HEK293 (cell line): ENCODE results near the gene MARK2.
A peak's percentile ranks its signal among the peaks of the same experiment; 100 is the strongest.

Source experiments
- GLIS1 ChIP-seq: fragments of 450-650 bp; formaldehyde crosslinking; IDR thresholded peaks from 2 replicates; pipeline ENCODE4 v1.5.1; 2016; ENCODE audit warnings: missing biosample characterization, missing genetic modification characterization
- KLF17 ChIP-seq: fragments of 450-650 bp; formaldehyde crosslinking; IDR thresholded peaks from 2 replicates; pipeline ENCODE4 v1.5.1; 2016; ENCODE audit warnings: missing biosample characterization, missing genetic modification characterization
- MZF1 ChIP-seq: fragments of 450-650 bp; formaldehyde crosslinking; IDR thresholded peaks from 2 replicates; pipeline ENCODE4 v1.5.1; 2017; ENCODE audit warnings: missing biosample characterization, missing genetic modification characterization, borderline replicate concordance
- PATZ1 ChIP-seq: fragments of 450-650 bp; formaldehyde crosslinking; IDR thresholded peaks from 2 replicates; pipeline ENCODE4 v1.5.1; 2016; ENCODE audit warnings: missing biosample characterization, missing genetic modification characterization
- PRDM10 ChIP-seq: fragments of 450-650 bp; formaldehyde crosslinking; IDR thresholded peaks from 2 replicates; pipeline ENCODE4 v1.5.1; 2016; ENCODE audit warnings: missing biosample characterization, missing genetic modification characterization
- SCRT1 ChIP-seq: fragments of 450-650 bp; formaldehyde crosslinking; IDR thresholded peaks from 2 replicates; pipeline ENCODE4 v1.5.1; 2016; ENCODE audit warnings: missing biosample characterization, missing genetic modification characterization, borderline replicate concordance
- SCRT2 ChIP-seq: fragments of 450-650 bp; formaldehyde crosslinking; IDR thresholded peaks from 2 replicates; pipeline ENCODE4 v1.5.1; 2016; ENCODE audit warnings: missing biosample characterization, missing genetic modification characterization
- SP3 ChIP-seq: fragments of 450-650 bp; formaldehyde crosslinking; IDR thresholded peaks from 2 replicates; pipeline ENCODE4 v1.5.1; 2016; ENCODE audit warnings: missing biosample characterization, missing genetic modification characterization
- SP7 ChIP-seq: fragments of 450-650 bp; formaldehyde crosslinking; IDR thresholded peaks from 2 replicates; pipeline ENCODE4 v1.5.1; 2016; ENCODE audit warnings: missing biosample characterization, missing genetic modification characterization
- ZBTB21 ChIP-seq: fragments of 450-650 bp; formaldehyde crosslinking; IDR thresholded peaks from 2 replicates; pipeline ENCODE4 v1.5.1; 2017; ENCODE audit warnings: missing biosample characterization, missing genetic modification characterization
- ZBTB26 ChIP-seq: fragments of 450-650 bp; formaldehyde crosslinking; optimal IDR thresholded peaks from 2 replicates; pipeline ENCODE3; 2016; ENCODE audit warnings: missing biosample characterization, mild to moderate bottlenecking, missing genetic modification characterization
- ZNF184 ChIP-seq: fragments of 450-650 bp; IDR thresholded peaks from 2 replicates; pipeline ENCODE4 v1.5.1; 2018; ENCODE audit warnings: missing biosample characterization, mild to moderate bottlenecking, missing genetic modification characterization
- ZNF23 ChIP-seq: fragments of 450-650 bp; formaldehyde crosslinking; IDR thresholded peaks from 2 replicates; pipeline ENCODE4 v1.5.1; 2016; ENCODE audit warnings: missing biosample characterization, missing genetic modification characterization, borderline replicate concordance
- ZNF26 ChIP-seq: fragments of 450-650 bp; formaldehyde crosslinking; IDR thresholded peaks from 2 replicates; pipeline ENCODE4 v1.5.1; 2016; ENCODE audit warnings: missing biosample characterization, missing genetic modification characterization
- ZNF280C ChIP-seq: fragments of 450-650 bp; formaldehyde crosslinking; IDR thresholded peaks from 2 replicates; pipeline ENCODE4 v1.5.1; 2016; ENCODE audit warnings: missing biosample characterization, missing genetic modification characterization
- ZNF350 ChIP-seq: fragments of 450-650 bp; formaldehyde crosslinking; IDR thresholded peaks from 2 replicates; pipeline ENCODE4 v1.5.0; 2017; ENCODE audit warnings: missing biosample characterization, mild to moderate bottlenecking, missing genetic modification characterization
- ZNF548 ChIP-seq: fragments of 450-650 bp; formaldehyde crosslinking; IDR thresholded peaks from 2 replicates; pipeline ENCODE4 v1.5.1; 2016; ENCODE audit warnings: missing biosample characterization, missing genetic modification characterization
- ZNF561 ChIP-seq: fragments of 450-650 bp; IDR thresholded peaks from 2 replicates; pipeline ENCODE4 v1.5.1; 2018; ENCODE audit warnings: missing biosample characterization, missing genetic modification characterization, borderline replicate concordance
- ZNF645 ChIP-seq: fragments of 450-650 bp; formaldehyde crosslinking; IDR thresholded peaks from 2 replicates; pipeline ENCODE4; 2016; ENCODE audit warnings: missing biosample characterization, missing genetic modification characterization
- ZNF670 ChIP-seq: fragments of 450-650 bp; formaldehyde crosslinking; IDR thresholded peaks from 2 replicates; pipeline ENCODE4 v1.5.1; 2016; ENCODE audit warnings: missing biosample characterization, missing genetic modification characterization, low read depth
- ZNF692 ChIP-seq: fragments of 450-650 bp; formaldehyde crosslinking; IDR thresholded peaks from 2 replicates; pipeline ENCODE4 v1.5.1; 2016; ENCODE audit warnings: missing biosample characterization, missing genetic modification characterization
- ZNF776 ChIP-seq: fragments of 450-650 bp; formaldehyde crosslinking; IDR thresholded peaks from 2 replicates; pipeline ENCODE4 v1.5.0; 2017; ENCODE audit warnings: missing biosample characterization, missing genetic modification characterization, borderline replicate concordance
- ZNF791 ChIP-seq: fragments of 450-650 bp; formaldehyde crosslinking; IDR thresholded peaks from 2 replicates; pipeline ENCODE4 v1.5.1; 2016; ENCODE audit warnings: missing biosample characterization, missing genetic modification characterization
- ZXDB ChIP-seq: fragments of 450-650 bp; formaldehyde crosslinking; IDR thresholded peaks from 2 replicates; pipeline ENCODE4 v1.5.1; 2016; ENCODE audit warnings: missing biosample characterization, missing genetic modification characterization

MARK2 gene

GRCh38 chr11:63813563-63814382 is 25.1 kb upstream of the MARK2 start (continued):
- TF ChIP-seq ZNF26 (tag by site-specific recombination) (no peak), PATZ1 (peak; percentile 75), ZNF350 (tag by site-specific recombination) (no peak), SP7 (tag by site-specific recombination) (peak; percentile 44; the same call in 1 of the 2 replicates), ZNF645 (tag by site-specific recombination) (no peak), SP3 (tag by site-specific recombination) (peak; percentile 57), PRDM10 (tag by site-specific recombination) (peak; percentile 84), ZNF280C (tag by site-specific recombination) (no peak), ZNF670 (no peak), ZXDB (tag by site-specific recombination) (peak; percentile 58), ZNF548 (no peak), MZF1 (tag by site-specific recombination) (no peak), ZNF692 (tag by site-specific recombination) (0 out of 2 replicates have a peak, but pooled peaks have one; percentile 37), ZBTB21 (tag by site-specific recombination) (no peak), ZNF561 (tag by site-specific recombination) (no peak), ZNF791 (tag by site-specific recombination) (no peak), ZNF23 (tag by site-specific recombination) (no peak), ZBTB26 (tag by site-specific recombination) (peak; percentile 80), KLF17 (tag by site-specific recombination) (peak; percentile 45), GLIS1 (tag by site-specific recombination) (no peak), SCRT1 (no peak; the same call in 1 of the 2 replicates), ZNF776 (tag by site-specific recombination) (no peak), ZNF184 (tag by site-specific recombination) (no peak), SCRT2 (tag by site-specific recombination) (peak; percentile 94)
